Vagina (tissue), 2 donors: ENCODE results near the gene ACSF2.

ENCODE experiments used
- CTCF ChIP-seq, 3 experiments: fragments of 450-650 bp in 2 of 3; fragments of 200-600 bp in 1 of 3; sonication (generic) in 1 of 3; IDR thresholded peaks; one replicate each; pipeline ENCODE4 v1.5.1; 2017 to 2019; ENCODE audit warnings: antibody characterized with exemption in 3 of 3, mild to moderate bottlenecking in 2 of 3, moderate library complexity in 2 of 3
- POLR2AphosphoS5 ChIP-seq, 2 donors: sonication (generic); formaldehyde crosslinking; IDR thresholded peaks; one replicate each; pipeline ENCODE4 v1.9.0; 2017; ENCODE audit warnings: antibody characterized with exemption in 2 of 2, mild to moderate bottlenecking in 2 of 2, low read depth in 1 of 2; ENCODE audit not compliant: insufficient read depth in 1 of 2

- TF ChIP-seq CTCF (IDR thresholded peaks at IDR 0.05), result no peak
- no peak for TF ChIP-seq POLR2AphosphoS5 (IDR thresholded peaks at IDR 0.05; ENCODE audit: insufficient read depth in 1 of 2, low read depth in 1 of 2)
Observed at GRCh38 chr17:50518384-50519023, 92.5 kb downstream of the ACSF2 start.
